ENCODE data around the gene TBC1D16.

TBC1D16 gene

GRCh38 chr17:79925242-79925957, 110.3 kb downstream of the TBC1D16 start:
- DNase-seq = peak; percentile 61

GRCh38 chr17:79924639-79924976, 111.1 kb downstream of the TBC1D16 start:
- DNase-seq = no peak

GRCh38 chr17:79923974-79924638, 111.6 kb downstream of the TBC1D16 start:
- DNase-seq = no peak

- no peak for DNase-seq
Observed at GRCh38 chr17:79922798-79923197, 112.9 kb downstream of the TBC1D16 start.

- DNase-seq = no peak
Observed at GRCh38 chr17:79922116-79922601, 113.5 kb downstream of the TBC1D16 start.

GRCh38 chr17:79921411-79922115, 114.1 kb downstream of the TBC1D16 start:
- DNase-seq = no peak

GRCh38 chr17:79920751-79921410, 114.8 kb downstream of the TBC1D16 start:
- no peak for DNase-seq

- DNase-seq = no peak
Observed at GRCh38 chr17:79919862-79920720, 115.6 kb downstream of the TBC1D16 start.

- DNase-seq = peak; percentile 92
Observed at GRCh38 chr17:79919164-79919585, 116.5 kb downstream of the TBC1D16 start.

- DNase-seq = no peak
Observed at GRCh38 chr17:79918581-79919163, 117.0 kb downstream of the TBC1D16 start.

- DNase-seq = no peak
Observed at GRCh38 chr17:79917902-79918484, 117.7 kb downstream of the TBC1D16 start.

GRCh38 chr17:79916991-79917901, 118.4 kb downstream of the TBC1D16 start:
- no peak for DNase-seq

- DNase-seq = no peak
Observed at GRCh38 chr17:79916506-79916905, 119.2 kb downstream of the TBC1D16 start.

- peak; percentile 21 for DNase-seq
Observed at GRCh38 chr17:79915850-79916430, 119.7 kb downstream of the TBC1D16 start.

GRCh38 chr17:79914813-79915740, 120.6 kb downstream of the TBC1D16 start:
- DNase-seq = no peak

GRCh38 chr17:79913896-79914812, 121.5 kb downstream of the TBC1D16 start:
- no peak for DNase-seq

- no peak for DNase-seq
Observed at GRCh38 chr17:79913451-79913850, 122.2 kb downstream of the TBC1D16 start.
